ENCODE data around the gene TIGD2. TPM values are rescaled to one million over a fixed set of nuclear protein-coding genes. Genes with fewer than 3 reads are reported as not detected.
A peak's percentile ranks its signal among the peaks of the same experiment; 100 is the strongest.
"Not testable (repeated sequence)": the region's sequence is repeated elsewhere in the genome, so short reads cannot be mapped to it uniquely, and the experiment has no call there.

TIGD2 gene
- total RNA-seq, 1 experiment from 2014 or later, result 2.6 TPM

- in situ Hi-C loops (cut with HindIII; ENCODE audit: low pct_unique_long_range_greater_than_20kb, low sequenced_read_pairs), result no loop called here
- DNase-seq (ENCODE audit: low read depth), result no peak
Observed at GRCh38 chr4:89113415-89113814, 2.1 kb downstream of the TIGD2 start.

- DNase-seq (ENCODE audit: low read depth), result no peak
- in situ Hi-C loops (cut with HindIII; ENCODE audit: low pct_unique_long_range_greater_than_20kb, low sequenced_read_pairs), result no loop called here
Observed at GRCh38 chr4:89114100-89114499, 2.8 kb downstream of the TIGD2 start.

DNA sequence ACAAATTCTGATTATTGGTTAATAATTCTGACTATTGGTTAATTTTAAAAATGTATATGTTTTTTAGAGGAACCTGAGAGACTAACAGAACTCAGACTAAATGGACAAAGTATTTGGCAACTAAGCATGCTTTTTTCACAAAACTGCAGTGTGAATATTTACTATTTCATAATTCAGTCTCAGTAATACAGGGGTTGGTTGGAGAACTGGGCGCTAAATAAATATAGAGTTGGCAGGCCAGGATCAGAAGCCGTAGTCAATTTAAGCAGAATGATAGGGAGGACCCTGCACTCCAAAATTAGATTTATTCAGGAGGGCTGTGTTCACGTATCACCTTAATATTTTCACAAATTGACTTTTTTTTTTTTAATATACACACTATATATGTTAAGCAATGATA is 5.8 kb downstream of the TIGD2 start:
- in situ Hi-C loops (cut with HindIII; ENCODE audit: low pct_unique_long_range_greater_than_20kb, low sequenced_read_pairs), result no loop called here
- no peak for DNase-seq (ENCODE audit: low read depth)

- no peak for DNase-seq (ENCODE audit: low read depth)
- in situ Hi-C loops (cut with HindIII; ENCODE audit: low pct_unique_long_range_greater_than_20kb, low sequenced_read_pairs), result no loop called here
Observed at GRCh38 chr4:89119166-89119565, 7.8 kb downstream of the TIGD2 start.

DNA sequence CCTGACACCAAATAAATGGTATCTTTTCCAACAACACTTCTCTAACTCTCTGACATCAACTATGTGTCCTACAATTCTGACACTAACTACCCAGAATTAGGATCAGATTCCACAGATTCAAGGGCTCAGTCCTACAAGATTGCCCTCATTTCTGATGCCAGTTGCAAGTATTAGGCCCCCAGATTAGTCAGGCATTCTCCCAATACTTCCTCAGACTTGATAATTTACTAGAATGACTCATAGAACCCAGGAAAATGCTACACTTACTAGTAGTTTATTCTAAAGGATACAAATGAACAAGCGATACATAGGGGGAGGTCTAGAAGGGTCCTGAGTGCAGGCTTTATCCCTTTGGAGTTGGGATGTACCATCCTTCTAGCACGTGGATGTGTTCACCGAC is 8.5 kb downstream of the TIGD2 start:
- in situ Hi-C loops (cut with HindIII; ENCODE audit: low pct_unique_long_range_greater_than_20kb, low sequenced_read_pairs), result no loop called here
- no peak for DNase-seq (ENCODE audit: low read depth)

- no peak for DNase-seq (ENCODE audit: low read depth)
- in situ Hi-C loops (cut with HindIII; ENCODE audit: low pct_unique_long_range_greater_than_20kb, low sequenced_read_pairs), result no loop called here
Observed at GRCh38 chr4:89121387-89122068, 10.2 kb downstream of the TIGD2 start.

GRCh38 chr4:89123451-89123851 is 12.1 kb downstream of the TIGD2 start:
- in situ Hi-C loops (cut with HindIII; ENCODE audit: low pct_unique_long_range_greater_than_20kb, low sequenced_read_pairs), result no loop called here

DNA sequence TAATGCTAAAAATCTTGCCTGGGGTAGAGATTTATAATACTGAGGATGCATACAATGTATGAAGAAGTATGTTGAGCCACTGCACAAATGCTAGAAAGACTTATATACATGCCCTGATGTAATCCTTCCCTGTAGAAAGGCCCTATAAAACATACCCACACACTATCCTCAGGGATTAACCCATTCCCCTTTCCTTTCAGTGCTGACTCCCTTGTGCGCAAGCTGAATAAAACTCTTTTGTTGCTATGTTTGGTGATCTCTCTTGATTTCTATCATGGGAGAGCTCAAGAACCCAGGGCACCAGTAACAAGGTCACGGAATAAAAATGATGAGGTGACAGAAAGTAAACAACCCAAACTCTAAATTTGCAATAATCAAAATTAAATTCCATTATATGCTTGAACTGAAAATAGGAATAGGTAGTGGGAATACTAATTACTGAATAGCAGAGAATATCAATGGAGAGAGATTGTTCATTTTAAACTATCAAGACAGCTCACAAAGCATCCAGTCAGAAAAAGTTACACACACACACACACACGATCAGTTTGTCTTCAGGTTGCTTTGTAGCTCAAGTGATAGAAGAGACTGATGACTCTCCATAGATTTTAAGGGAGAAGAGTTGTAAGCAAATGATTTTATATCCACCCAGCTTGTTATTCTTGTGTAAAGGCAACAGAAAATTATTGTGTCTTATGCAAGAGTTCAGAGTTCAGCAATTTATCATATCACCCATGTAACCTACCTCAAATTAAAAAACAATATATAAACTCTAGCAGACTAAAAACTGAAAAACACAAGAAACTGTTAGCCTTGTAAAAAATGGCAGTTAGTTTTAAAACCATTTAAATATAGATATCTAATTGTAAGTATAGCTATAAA is 14.8 kb downstream of the TIGD2 start:
- in situ Hi-C loops (cut with HindIII; ENCODE audit: low pct_unique_long_range_greater_than_20kb, low sequenced_read_pairs), result no loop called here
- no peak for DNase-seq (ENCODE audit: low read depth)

More at GRCh38 chr4:89123451-89123851, 12.1 kb downstream of the TIGD2 start:
- DNase-seq (ENCODE audit: low read depth), result peak; percentile 57

DNA sequence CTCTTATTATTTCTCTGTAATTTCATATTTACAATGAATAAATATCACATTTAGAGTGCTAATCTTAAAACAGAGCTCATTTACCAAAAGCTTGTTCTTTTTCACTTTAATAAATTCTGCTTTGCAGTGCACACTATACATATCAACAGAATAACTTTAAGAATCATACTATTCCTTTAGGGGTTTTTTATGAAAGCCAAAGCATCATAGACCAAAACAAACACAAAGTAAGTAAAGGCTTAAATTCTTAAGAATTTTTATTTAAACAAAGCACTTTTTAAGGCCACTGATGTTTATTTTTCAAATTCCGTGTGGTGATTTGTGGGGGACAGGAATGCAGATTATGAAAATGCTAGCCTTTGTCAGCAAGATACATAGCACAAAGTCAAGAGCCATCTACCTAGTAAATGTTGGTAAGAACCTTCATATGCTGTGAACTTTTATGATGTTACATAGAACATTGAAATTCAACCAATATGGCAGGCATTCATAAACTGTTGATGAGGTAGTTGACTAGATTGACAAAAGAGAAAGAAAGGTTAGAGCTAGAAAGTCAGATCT is 17.8 kb downstream of the TIGD2 start:
- DNase-seq (ENCODE audit: low read depth), result no peak
- in situ Hi-C loops (cut with HindIII; ENCODE audit: low pct_unique_long_range_greater_than_20kb, low sequenced_read_pairs), result no loop called here

GRCh38 chr4:89134775-89135319 is 23.5 kb downstream of the TIGD2 start:
- no peak for DNase-seq (ENCODE audit: low read depth)
- in situ Hi-C loops (cut with HindIII; ENCODE audit: low pct_unique_long_range_greater_than_20kb, low sequenced_read_pairs), result no loop called here

DNA sequence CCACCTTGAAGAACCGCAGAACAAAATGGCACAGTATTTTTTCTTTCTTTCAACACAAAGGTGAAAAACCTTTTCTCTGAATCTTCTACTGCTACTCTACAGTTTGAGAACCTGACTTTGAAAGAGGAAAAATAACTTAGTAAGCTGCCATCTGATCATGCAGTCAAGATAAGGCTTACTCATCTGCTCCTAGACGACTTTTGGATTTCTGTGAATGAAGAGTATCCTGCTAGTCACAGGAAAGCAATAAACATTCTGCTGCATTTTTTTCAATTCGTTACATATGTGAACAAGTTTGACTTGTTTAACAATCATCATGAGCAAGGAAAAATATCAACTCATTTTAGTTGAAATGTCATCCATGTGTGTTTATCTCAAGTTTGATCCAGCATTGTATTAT is 25.2 kb downstream of the TIGD2 start:
- in situ Hi-C loops (cut with HindIII; ENCODE audit: low pct_unique_long_range_greater_than_20kb, low sequenced_read_pairs), result no loop called here
- no peak for DNase-seq (ENCODE audit: low read depth)

GRCh38 chr4:89137231-89137630 is 25.9 kb downstream of the TIGD2 start:
- no peak for DNase-seq (ENCODE audit: low read depth)
- in situ Hi-C loops (cut with HindIII; ENCODE audit: low pct_unique_long_range_greater_than_20kb, low sequenced_read_pairs), result no loop called here

DNA sequence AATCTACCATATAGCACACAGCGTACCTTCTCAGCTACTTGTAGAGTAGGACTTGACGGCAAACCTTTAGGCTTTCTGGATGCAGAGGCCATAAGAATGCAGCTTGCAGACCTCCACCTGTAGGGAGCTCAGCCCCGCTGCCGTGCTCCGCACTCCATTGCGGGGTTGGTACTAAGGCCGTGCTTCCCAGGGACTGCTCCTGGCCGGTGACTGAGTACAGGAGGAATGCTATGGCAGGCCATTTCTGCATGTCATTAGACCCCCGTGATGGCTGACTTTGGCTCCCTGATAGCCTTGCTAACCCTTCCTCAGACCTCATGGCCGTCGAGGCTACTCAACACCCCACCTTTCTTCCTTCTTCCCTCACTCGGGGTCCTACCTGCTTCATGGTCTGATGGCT is 26.4 kb downstream of the TIGD2 start:
- in situ Hi-C loops (cut with HindIII; ENCODE audit: low pct_unique_long_range_greater_than_20kb, low sequenced_read_pairs), result no loop called here
- DNase-seq (ENCODE audit: low read depth), result no peak

- in situ Hi-C loops (cut with HindIII; ENCODE audit: low pct_unique_long_range_greater_than_20kb, low sequenced_read_pairs), result no loop called here
- DNase-seq (ENCODE audit: low read depth), result no peak
Observed at GRCh38 chr4:89140168-89140759, 28.9 kb downstream of the TIGD2 start.

DNA sequence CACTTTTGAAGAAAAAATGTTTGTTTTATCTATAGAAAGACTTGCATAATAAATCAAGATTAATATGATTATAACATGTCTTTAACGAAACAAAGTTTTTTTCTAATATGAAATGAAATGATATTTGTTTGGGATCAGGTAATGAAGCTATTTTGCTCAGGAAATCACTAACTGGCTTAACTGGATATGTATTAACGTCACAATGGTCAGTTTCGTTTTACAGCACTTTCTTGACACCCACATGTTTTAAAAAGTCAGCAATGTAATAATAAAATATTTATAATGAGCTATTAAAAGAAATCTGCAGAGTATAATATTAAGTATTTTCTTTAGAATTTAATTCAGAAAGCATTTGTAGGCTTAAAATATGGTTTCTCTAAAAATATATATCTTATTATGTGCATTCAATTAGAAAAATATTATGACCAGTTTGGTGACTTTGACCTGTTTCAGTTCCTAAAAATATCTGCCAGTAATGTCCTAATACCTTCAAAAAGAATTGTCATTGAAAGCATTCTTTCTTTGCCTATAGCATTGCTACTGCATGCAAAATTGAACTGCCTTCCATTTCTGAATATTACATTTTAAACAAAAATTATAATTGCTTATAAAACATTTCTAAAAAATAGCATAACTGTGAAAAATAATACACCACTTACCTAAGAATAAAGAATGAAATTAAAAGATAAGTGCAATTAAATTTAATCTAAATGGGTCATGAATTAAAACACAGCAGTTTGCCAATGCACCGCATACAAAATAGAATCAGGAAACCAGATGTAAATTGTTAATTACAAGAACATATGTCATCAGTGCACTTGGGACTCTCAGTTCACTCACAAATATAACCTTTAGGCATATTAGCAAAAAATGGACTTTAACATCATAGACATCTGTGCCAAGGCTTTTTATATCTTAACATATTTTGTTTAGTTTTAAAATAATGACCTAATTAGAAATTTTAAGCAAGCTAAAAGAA is 31.6 kb downstream of the TIGD2 start:
- no peak for DNase-seq (ENCODE audit: low read depth)
- in situ Hi-C loops (cut with HindIII; ENCODE audit: low pct_unique_long_range_greater_than_20kb, low sequenced_read_pairs), result no loop called here

DNA sequence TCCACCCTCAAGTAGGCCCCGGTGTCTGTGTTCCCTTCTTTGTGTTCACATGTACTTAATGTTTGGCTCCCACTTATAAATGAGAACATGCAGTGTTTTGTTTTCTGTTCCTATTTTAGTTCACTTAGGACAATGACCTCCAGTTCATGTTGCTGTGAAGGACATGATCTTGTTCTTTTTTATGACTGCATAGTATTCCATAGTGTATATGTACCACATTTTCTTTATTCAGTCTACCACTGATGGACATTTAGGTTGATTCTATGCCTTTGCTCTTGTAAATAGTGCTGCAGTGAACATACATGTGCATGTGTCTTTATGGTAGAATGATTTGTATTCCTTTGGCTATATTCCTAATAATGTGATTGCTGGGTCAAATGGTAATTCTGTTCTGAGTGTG is 33.3 kb downstream of the TIGD2 start:
- DNase-seq (ENCODE audit: low read depth); in situ Hi-C loops (cut with HindIII; ENCODE audit: low pct_unique_long_range_greater_than_20kb, low sequenced_read_pairs): not testable (repeated sequence)

DNA sequence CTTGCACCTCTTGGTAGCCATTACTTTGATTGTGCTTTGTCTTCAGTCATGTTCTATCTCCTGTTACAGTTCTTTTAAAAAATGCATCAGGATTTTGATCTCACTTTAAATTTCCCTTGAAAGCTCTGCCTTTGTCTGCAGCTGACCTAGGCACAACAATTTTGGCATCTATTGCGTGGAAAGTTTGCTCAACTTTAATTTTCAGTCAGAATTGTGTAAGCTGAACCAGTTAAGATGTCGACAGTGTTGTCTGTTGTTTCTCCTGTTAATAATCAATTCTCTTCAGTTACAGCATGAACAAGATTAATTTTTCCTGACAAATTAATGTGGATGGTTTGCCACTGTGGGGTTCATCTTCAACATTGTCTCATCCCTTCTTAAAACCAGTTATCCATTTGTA is 34.9 kb downstream of the TIGD2 start:
- in situ Hi-C loops (cut with HindIII; ENCODE audit: low pct_unique_long_range_greater_than_20kb, low sequenced_read_pairs), result no loop called here
- no peak for DNase-seq (ENCODE audit: low read depth)

DNA sequence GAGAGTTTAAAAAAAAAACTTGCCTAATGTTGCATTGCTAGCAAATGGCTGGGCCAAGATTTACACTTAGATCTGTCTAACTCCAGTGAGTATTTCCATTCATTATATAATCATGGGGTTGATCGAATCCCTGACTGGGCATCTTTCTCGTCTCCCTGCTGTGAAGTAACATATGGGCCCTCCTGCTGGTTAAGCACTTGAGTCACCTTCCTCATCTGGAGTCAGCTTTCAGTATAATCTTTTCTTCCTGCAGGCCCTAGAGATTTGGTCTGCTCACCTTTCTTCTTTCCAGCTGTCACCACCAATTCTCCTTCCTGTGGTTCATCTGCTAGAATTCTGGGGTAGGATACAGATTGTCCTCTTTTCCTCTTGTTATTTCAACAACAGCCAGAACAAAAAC is 41.6 kb downstream of the TIGD2 start:
- in situ Hi-C loops (cut with HindIII; ENCODE audit: low pct_unique_long_range_greater_than_20kb, low sequenced_read_pairs), result no loop called here
- DNase-seq (ENCODE audit: low read depth), result no peak

All from Caki2 (cell line).